GM19467 (cell line): ENCODE data around the gene PLPPR1.

Experiments
- ATAC-seq: cut with Tn5 transposase; IDR thresholded peaks from one replicate; pipeline ENCODE4 v1.9.1; 2021; ENCODE audit warnings: mild to moderate bottlenecking, moderate library complexity; ENCODE audit not compliant: unreplicated experiment

PLPPR1 gene

DNA sequence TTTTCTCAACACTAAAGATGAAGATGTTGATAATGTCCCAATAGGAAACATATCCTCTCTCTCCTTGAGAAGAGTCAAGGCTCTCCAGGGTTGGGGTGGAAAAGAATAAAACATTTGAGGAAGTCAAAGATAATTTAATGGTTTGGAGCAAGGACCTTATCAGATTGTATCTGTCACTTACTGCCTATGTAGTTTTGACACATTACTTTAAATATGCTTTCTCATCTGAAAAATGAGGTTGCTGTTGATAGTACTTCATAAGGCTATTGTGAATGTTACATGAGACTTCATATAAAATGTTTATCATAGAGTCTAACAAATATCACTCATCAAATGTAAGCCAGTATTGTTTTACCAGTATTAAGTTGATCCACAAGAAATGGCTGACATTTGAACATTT lies 307.6 kb downstream of the PLPPR1 start:
- no peak for ATAC-seq

- ATAC-seq = no peak
These were observed 308.7 kb downstream of the PLPPR1 start for GRCh38 chr9:101337237-101337636.

DNA sequence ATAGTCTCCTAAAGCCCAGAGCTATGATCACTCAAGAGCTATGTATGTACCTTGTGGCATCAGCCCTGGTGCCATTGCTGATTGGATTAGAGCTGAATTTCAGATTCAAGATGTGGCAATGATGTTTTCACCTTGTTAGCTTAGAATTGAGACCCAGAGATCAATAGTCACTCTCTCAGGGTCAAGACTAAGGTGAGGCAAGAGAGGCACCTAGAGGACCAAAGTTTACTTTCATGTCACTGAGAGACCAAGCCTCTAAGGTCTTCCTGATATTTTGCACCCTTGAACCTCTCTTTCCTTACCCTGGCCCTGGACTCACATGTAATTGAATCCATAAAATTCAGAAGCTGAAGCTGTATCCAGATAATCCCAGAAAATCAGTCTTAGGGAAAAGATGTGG lies 313.4 kb downstream of the PLPPR1 start:
- no peak for ATAC-seq

DNA sequence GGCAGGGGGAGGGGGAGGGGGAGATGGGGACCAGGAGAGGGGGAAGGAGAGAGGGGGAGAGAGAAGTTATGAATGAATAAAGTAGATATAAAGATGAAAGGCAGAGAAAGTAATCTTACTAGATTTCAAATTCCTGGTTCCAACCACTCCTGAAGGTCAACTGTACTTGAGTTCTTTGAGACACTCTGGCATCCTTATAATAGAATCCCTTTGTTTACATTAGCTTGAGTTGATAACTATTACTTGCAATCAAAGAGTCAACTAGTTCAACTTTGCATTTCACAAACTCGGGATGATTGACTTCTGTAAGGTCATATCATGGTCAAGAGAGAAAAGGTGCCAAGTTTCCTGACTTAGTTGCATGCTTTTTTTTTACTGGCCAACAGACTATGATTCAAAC lies 314.1 kb downstream of the PLPPR1 start:
- no peak for ATAC-seq

DNA sequence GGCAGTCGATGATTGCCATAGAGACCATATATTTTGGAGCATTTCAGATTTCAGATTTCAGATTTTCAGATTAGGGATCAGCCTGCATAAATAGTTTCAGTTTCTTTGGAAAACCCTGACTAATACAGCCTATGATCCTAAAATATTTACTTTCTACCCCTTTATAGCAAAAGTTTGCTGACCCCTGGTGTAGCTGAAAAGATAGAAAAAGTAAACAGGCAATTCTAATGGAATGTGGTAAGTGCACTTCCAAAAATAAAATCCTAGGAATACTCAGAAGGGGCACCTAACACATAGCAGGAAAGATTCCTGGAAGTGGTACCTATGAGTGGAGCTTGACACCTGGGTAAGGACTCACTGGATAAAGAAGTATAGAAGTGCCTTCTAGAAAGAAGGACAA lies 321.8 kb downstream of the PLPPR1 start:
- ATAC-seq = no peak

DNA sequence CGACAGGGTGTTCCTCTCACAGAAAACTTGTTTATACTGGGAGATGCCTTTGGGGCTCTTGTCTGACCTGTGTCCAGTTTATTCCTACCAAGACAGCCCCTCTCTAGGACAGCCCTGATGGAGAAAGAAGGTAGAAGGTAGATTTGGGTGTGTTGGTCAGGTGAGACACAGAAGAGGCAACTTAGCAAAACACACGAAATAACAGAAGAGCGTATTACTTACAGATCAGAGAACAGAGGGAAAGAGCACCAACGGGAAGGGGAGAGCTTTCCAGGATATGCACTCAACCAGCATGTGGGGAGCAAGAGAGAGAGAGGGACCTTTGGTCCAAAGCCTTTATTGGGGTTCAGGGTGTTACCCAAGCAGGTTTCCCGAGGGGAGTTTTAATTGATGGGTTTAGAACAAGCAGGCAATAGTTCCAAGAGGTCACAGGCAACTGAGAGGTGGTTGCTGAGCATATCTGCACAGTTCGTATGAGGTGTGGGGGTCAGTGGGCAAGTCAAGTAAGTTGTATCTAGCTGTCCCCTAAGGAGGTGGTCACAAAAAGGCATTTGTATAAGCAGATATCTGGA lies 324.5 kb downstream of the PLPPR1 start:
- ATAC-seq = no peak

GRCh38 chr9:101353683-101354082 lies 325.2 kb downstream of the PLPPR1 start:
- ATAC-seq = no peak

DNA sequence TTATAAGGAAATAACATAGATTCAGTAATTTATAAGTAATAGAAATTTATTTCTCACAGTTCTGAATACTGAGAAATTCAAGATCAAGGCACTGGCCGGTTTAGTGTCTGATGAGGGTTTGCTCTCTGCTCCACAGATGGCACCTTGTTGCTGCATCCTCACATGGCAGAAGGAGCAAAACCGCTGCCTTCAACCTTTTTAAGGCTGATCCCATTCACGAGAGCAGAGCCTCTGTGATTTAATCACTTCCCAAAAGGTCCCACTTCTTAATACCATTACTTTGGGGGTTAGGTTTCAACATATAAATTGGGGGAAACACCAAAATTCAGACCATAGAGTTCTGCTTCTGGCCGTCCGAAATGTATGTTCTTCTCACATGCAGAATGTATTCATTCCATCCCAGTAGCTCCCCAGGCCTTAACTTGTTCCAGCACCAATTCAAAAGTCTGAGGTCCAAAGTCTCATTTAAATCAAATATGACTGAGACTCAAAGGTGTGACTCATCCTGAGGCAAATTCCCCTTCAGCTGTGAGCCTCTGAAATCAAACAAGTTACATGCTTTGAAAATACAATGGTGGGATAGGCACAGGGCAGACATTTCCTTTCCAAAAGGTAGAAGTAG lies 325.7 kb downstream of the PLPPR1 start:
- ATAC-seq = no peak

- ATAC-seq = no peak
These were observed 326.5 kb downstream of the PLPPR1 start for GRCh38 chr9:101354765-101355708.

DNA sequence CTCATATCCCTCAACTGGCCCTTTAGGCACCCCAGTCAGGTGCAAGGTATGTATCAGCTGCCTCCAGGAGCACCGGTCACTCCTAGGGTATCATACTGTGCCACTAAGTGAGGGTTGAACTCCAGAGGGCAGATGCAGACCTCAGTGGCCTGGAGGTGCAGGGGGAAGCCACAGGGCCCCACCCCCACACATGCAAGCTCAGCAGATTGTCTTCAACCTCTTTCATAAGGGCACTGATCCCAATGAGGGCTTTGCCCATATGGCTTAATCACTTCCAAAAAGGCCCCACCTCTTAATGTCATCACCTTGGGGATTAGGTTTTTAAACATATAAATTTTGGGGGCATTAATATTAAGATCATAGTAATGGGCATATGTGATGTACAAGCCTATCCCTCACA lies 328.1 kb downstream of the PLPPR1 start:
- no peak for ATAC-seq

DNA sequence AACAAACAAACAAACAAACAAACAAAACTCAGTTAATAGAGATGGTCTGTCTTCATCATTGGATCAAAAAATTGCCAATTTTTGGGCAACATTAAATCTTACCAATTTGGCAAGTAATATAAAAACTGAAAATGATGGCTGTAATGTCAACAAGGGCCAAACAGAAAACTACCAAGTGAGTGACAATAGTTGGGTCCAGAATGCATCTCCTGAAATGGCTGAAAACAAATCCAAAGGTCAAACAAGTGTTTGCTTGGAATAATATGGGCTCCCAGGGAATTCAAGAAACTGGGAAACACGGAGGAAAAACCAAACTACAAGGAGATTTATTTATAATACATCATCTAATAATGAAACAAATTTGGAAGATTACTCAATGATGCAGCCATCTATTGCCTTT lies 331.2 kb downstream of the PLPPR1 start:
- ATAC-seq = no peak

GRCh38 chr9:101360647-101361046 lies 332.1 kb downstream of the PLPPR1 start:
- ATAC-seq = no peak

DNA sequence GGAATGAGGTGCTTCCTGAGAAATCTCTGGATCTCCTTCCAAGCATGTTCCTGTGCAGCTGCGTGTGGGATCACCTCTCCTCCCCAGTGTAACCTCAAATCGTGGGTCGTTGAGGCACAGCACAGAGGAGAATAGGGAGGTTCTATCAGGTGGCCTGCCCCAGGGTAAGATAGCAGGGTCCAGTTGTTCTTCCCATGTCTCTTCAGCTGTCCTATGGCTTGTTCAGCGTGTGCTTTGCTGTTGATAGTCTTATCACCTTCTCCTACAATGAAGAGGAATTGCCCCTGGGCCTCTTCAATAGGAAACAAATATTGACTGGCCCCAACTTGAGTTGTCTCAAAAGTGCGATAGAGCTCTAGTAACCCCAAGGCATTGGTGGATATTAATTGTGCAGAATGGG lies 333.9 kb downstream of the PLPPR1 start:
- no peak for ATAC-seq

- no peak for ATAC-seq
These were observed 336.7 kb downstream of the PLPPR1 start for GRCh38 chr9:101365181-101365580.

DNA sequence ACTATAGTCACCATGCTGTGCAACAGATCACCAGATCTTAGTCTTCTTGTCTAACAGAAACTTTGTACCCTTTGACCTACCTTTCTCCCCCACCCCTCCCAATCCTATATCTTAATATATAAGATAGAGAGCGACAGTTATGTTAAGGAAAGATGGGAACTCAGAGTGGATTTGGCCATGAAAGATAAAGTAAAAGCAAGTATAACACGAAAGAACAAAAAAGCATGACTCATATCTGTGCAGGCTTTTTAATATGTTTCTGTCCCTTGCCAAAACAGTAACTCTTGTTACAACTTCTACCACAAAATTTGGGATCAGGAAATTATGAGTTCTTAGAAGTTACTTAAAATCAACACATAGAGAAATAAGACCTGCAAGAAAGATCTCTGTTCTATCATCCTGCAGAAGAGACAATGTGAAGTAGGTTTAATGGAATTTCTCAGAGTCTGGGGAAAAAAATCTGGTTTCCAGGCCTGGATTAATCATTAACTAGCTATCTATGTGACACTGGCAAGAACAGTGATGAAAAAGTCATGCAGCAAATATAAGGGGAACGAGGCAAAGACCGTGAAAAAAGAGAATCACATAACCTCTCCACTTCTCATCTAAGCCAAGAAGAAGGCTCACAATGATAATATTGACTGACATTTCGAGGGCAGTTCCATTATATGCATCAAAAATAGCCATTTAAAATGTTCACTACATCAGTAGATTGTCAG lies 337.7 kb downstream of the PLPPR1 start:
- ATAC-seq = no peak

- ATAC-seq = no peak
These were observed 338.8 kb downstream of the PLPPR1 start for GRCh38 chr9:101367323-101367722.

DNA sequence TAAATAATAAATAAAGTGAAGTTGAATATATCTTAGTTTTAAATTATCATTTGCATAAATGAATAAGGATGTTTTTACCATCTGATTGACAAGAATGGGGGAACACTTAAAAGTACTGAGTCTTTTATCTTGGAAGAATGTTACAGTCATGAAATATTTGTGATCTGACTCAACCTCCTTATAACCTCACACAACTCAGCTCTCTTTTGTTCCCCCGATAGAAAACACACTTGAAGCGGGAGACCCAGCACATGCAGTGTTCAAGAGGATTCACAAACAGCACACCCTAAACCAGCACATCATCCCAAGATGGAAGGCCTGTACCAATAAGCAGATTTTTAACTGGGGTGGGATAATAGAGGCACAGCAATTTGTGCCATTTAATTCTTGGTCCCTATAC lies 340.8 kb downstream of the PLPPR1 start:
- ATAC-seq = no peak

DNA sequence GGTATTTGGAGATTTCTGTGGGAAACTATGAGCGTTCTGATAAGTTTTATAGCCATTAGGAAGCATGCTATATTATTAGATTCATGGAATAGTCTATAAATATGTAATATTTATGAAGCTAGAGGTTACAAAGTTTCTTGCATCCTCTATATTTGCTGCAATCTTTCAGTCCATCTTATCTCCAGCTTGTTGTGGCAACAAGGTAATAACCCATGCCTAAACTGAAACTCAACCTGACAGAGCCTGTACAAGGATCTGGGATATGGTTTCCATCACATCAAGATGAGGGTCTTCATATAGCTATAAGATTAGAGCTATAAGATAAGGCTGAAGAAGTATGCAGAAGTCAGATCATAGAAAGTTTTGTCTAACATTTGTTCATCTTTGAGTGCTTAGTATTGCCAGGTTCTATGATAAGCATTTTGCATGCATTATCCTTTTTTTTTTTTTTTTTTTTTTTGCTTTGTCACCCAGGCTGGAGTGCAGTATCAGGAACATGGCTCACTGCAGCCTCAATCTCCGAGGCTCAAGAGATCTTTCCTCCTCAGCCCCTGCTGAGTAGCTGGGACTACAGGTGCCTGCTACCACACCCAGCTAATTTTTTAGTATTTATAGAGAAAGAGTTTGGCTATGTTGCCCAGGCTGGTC lies 341.5 kb downstream of the PLPPR1 start:
- ATAC-seq = no peak

DNA sequence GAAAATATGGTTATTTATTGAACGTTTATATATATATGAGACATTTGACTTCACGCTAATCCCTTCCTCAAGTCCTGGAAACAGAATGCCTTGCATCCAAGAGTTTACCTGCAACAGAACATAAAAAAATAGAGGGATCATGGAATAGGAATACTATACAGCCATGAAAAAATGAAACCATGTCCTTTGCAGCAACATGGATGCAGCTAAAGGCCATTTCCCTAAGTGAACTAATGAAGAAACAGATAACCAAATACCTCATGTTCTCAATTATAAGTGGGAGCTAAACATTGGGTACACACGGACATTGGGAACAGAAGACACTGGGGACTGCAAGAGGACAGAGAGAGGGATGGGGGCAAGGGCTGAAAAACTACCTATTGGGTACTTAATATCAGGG lies 343.3 kb downstream of the PLPPR1 start:
- no peak for ATAC-seq

DNA sequence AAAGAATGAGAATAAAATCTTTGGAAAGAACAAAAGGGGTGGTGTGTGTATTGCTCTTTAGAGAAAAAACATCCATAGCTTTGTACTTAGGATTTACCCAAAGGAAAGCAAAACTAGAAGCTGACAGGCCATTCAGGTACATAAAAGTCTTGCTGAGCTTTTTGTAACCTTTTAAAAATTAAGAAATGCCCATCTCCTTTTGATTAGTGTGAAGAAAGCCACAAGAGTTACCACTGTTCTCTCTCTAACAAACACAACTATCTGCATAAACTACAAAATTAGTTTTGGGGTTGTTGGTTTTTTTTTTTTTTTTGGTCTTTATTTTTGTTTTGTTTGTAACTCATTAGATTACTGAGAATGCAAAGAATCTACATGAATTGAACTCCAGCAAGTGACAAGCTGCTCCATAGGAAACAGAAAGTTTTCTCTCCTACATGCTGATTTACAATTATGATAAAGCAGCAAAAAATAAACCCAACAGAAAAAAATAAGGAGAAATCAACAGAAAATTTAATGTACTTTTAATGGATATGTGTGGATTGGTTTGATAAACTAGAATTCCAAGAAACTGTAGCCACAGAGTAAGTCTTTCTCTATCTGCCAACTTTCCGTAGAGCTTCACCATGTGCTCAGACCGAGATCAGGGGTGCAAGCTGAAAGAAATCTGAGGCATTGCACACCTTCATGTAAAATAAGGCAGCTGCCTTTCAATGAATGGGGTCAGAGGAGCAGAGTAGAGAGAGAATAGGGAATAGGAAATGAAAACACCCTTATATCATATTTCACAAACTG lies 344.0 kb downstream of the PLPPR1 start:
- ATAC-seq = no peak
